Measurements from ENCODE around the gene CDH4.

GRCh38 chr20:61514396-61514795 lies 262.3 kb downstream of the CDH4 start:
- no peak for TF ChIP-seq POLR2A (IDR thresholded peaks at IDR 0.05)
- TF ChIP-seq CTCF (IDR thresholded peaks at IDR 0.05), result no peak

Data from ovary (tissue), 3 donors.